HL-60 (cell line): ENCODE data around the gene KBTBD3.
A peak's percentile ranks its signal among the peaks of the same experiment; 100 is the strongest.

Experiments used
- DNase-seq, 2 experiments: peaks; one replicate each; pipeline ENCODE4 v3.0.0-alpha.2; 2010 to 2020; ENCODE audit warnings: low read depth in 1 of 2, low spot score in 1 of 2
- H3K27ac ChIP-seq: fragments of 250-450 bp; sonication (Bioruptor Pico); replicated peaks from 2 replicates; pipeline ENCODE4 v1.5.1; 2020; ENCODE audit warnings: mild to moderate bottlenecking, moderate library complexity
- H3K27me3 ChIP-seq: fragments of 250-450 bp; sonication (Bioruptor Pico); 2 replicates; pipeline ENCODE4 v1.5.1; 2021; ENCODE audit warnings: mild to moderate bottlenecking, moderate library complexity; ENCODE audit not compliant: insufficient read depth, poor library complexity, severe bottlenecking
- H3K4me3 ChIP-seq: replicated peaks from 2 replicates; pipeline ENCODE4 v1.5.1; 2011; ENCODE audit warnings: mild to moderate bottlenecking, control low read depth, low read length; ENCODE audit not compliant: insufficient read depth
- CTCF ChIP-seq: IDR thresholded peaks from one replicate; pipeline ENCODE4 v1.5.1; 2011; ENCODE audit warnings: low read length, control low read depth, inconsistent platforms; ENCODE audit not compliant: insufficient read depth
- GABPA ChIP-seq: IDR thresholded peaks from 2 replicates; pipeline ENCODE4 v1.6.1; 2012; ENCODE audit warnings: low read depth
- POLR2AphosphoS5 ChIP-seq: IDR thresholded peaks from 2 replicates; pipeline ENCODE4 v1.6.1; 2012; ENCODE audit warnings: low read depth
- REST ChIP-seq: IDR thresholded peaks from 2 replicates; pipeline ENCODE4 v1.6.1; 2012; ENCODE audit warnings: low read depth; ENCODE audit not compliant: insufficient replicate concordance
- SPI1 ChIP-seq: IDR thresholded peaks from 2 replicates; pipeline ENCODE4 v1.6.1; 2012; ENCODE audit warnings: low read depth, mild to moderate bottlenecking, borderline replicate concordance

The KBTBD3 gene

DNA sequence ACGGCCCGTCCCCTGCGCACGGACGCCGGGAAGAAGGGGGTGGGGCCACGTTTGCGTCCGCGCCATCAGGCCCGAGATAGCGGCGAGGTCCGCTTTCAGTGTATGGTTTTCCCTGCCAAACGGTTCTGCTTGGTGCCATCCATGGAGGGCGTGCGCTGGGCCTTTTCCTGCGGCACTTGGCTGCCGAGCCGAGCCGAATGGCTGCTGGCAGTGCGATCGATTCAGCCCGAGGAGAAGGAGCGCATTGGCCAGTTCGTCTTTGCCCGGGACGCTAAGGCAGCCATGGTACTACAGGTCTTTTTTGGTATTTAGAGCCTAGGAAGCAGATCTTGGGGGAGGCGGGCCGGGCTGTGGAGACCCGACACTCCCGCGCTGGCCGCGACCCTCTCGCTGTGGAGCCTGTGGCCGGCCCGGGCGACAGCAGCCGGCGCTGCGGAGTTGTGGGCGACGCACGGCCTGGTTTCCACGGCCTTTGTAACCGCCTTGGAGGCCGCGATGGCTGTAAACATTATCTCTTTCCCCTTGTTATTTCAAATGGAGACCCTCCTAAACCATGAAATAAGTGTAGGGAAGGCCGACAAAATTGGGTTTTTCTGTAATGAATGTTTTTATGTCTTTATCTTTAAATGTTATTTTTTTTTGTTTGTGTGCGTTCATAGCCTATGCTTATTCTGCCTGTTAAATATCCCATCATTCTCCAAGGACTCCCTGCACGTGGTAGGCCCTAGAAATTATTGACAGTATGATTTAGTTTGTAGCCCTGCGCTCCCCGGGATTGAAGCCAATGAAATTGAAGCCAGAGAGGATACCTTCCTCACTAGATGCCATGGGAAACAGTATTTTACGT, 685 bp upstream of the KBTBD3 start, which contains the start of gene AASDHPPT:
TSS of gene AASDHPPT (plus strand) at position 54 of the 847 bp plus-strand sequence. CDS start at position 103, 49 bp downstream.
- Histone ChIP-seq H3K27ac (peak within 1 kb of the TSS; percentile 92), H3K4me3 (peak within 1 kb of the TSS; percentile 97), H3K27me3 (no peaks in the 10 kb centered on the region)
- no peak for TF ChIP-seq CTCF
- TF ChIP-seq POLR2AphosphoS5, result peak; percentile 81
- TF ChIP-seq REST, result peak; percentile 47
- DNase-seq, result peak in 1 of 2 experiments; percentile 21

DNA sequence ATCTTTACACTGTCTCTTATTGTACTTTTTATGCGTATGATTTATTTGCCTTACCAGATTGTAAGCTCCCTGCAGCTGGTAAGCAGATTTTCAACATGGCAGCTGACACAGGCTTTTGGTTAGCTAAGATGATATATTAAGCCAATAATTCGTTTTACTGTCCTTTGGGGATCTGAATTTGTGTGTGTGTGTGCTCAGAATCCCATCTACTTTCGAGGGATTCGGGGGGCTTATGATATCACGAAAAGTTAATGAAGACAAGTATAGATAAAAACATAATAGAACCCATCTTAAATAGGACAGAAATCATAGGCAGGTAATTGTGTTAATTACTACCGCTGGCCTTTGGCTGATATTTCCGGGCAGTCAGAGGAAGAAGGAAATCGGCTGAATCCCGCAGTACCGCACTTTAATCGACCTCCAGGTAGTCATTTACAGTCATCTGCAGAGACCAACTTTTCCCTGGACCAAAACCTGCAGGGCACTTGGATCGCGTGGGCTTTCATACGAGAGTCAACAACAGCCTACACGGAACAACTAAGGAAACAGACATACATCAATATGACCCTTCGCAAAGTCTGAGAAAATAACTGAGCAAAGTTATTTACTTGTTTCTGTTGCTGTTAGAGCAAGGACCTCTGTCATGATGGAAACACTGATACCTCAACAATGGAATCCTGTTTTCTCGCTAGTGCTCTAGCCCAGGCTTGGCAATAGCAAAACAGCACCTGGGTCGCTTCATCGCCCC, 802 bp downstream of the KBTBD3 start:
- no peak for DNase-seq
- H3K4me3 ChIP-seq, result peak overlapping the region; percentile 97
- peak overlapping the region; percentile 72 for H3K27ac ChIP-seq
- H3K27me3 ChIP-seq, result no peaks in the 10 kb centered on the region
- TF ChIP-seq REST, result no peak
- no peak for TF ChIP-seq SPI1
- no peak for TF ChIP-seq POLR2AphosphoS5
- TF ChIP-seq CTCF, result no peak
- TF ChIP-seq GABPA, result no peak

- Histone ChIP-seq H3K27ac (no peak overlapping the region), H3K27me3 (no peaks in the 10 kb centered on the region), H3K4me3 (no peak overlapping the region)
- TF ChIP-seq REST, result no peak
- no peak for TF ChIP-seq GABPA
- TF ChIP-seq POLR2AphosphoS5, result no peak
- TF ChIP-seq SPI1, result no peak
- no peak for TF ChIP-seq CTCF
- DNase-seq, result no peak
These were observed 4.3 kb downstream of the KBTBD3 start for GRCh38 chr11:106072804-106073203.
